GM20000 (cell line): ENCODE measurements around the gene PLCH2.
A peak's percentile ranks its signal among the peaks of the same experiment; 100 is the strongest.

Experiments
- DNase-seq: peaks from one replicate; pipeline ENCODE4 v3.0.0; 2012; ENCODE audit warnings: low spot score
- CTCF ChIP-seq: IDR thresholded peaks from 2 replicates; pipeline ENCODE4 v1.5.1; 2012; ENCODE audit warnings: mild to moderate bottlenecking, control low read depth; ENCODE audit errors: extremely low read depth, missing control alignments

The PLCH2 gene

GRCh38 chr1:2537784-2538115 is 61.7 kb downstream of the PLCH2 start:
- TF ChIP-seq CTCF: no peak
- DNase-seq: no peak

- DNase-seq: no peak
- no peak for TF ChIP-seq CTCF
These were observed 62.3 kb downstream of the PLCH2 start for GRCh38 chr1:2538376-2538775.

- DNase-seq: no peak
These were observed 62.8 kb downstream of the PLCH2 start for GRCh38 chr1:2538872-2539271.

GRCh38 chr1:2539312-2539907 is 63.3 kb downstream of the PLCH2 start:
- peak; percentile 30 for TF ChIP-seq CTCF
- DNase-seq: no peak

More at GRCh38 chr1:2538872-2539271, 62.8 kb downstream of the PLCH2 start:
- no peak for TF ChIP-seq CTCF

- TF ChIP-seq CTCF: no peak
- no peak for DNase-seq
These were observed 64.9 kb downstream of the PLCH2 start for GRCh38 chr1:2540816-2541492.

- TF ChIP-seq CTCF: no peak
- DNase-seq: no peak
These were observed 65.6 kb downstream of the PLCH2 start for GRCh38 chr1:2541619-2542245.

- no peak for TF ChIP-seq CTCF
- DNase-seq: no peak
These were observed 66.3 kb downstream of the PLCH2 start for GRCh38 chr1:2542246-2542915.
